ENCODE data around the gene FSIP1. TPM values are rescaled to one million over a fixed set of nuclear protein-coding genes. Genes with fewer than 3 reads are reported as not detected.

Gene FSIP1
- total RNA-seq, 4 donors from 2014 or later: 0.94 to 3.2 (median 2.0) TPM

- H3K27ac ChIP-seq: no peak overlapping the region
- H3K27me3 ChIP-seq: no peaks in the 10 kb centered on the region
- no peaks in the 10 kb centered on the region for H3K36me3 ChIP-seq
- TF ChIP-seq POLR2A (IDR thresholded peaks at IDR 0.05): no peak
- 84 to 88% methylated on average over 4 to 5 of the region's 6 CpGs for WGBS, 2 donors (ENCODE audit: low coverage in 1 of 2)
- no peak for ATAC-seq
- H3K9me3 ChIP-seq: no peaks in the 10 kb centered on the region
- no peak overlapping the region for H3K4me3 ChIP-seq
- H3K4me1 ChIP-seq: no peaks in the 10 kb centered on the region
Measured at GRCh38 chr15:39799552-39800011, 16.9 kb upstream of the FSIP1 start.

GRCh38 chr15:39798382-39798781, 15.7 kb upstream of the FSIP1 start:
- TF ChIP-seq CTCF (IDR thresholded peaks at IDR 0.05): no peak
- TF ChIP-seq POLR2AphosphoS5 (IDR thresholded peaks at IDR 0.05): no peak
- no peak for TF ChIP-seq POLR2A (IDR thresholded peaks at IDR 0.05)
- no peak for TF ChIP-seq EP300 (IDR thresholded peaks at IDR 0.05)
- Histone ChIP-seq H3K36me3 (no peaks in the 10 kb centered on the region), H3K27me3 (no peaks in the 10 kb centered on the region), H3K4me1 (no peaks in the 10 kb centered on the region), H3K27ac (no peak overlapping the region), H3K9me3 (no peaks in the 10 kb centered on the region), H3K4me3 (no peak overlapping the region)
- no peak for ATAC-seq
- 80% methylated on average over 1 to 2 of the region's 6 CpGs for WGBS, 2 donors (ENCODE audit: low coverage in 1 of 2)

- H3K4me3 ChIP-seq: no peak overlapping the region
- H3K27ac ChIP-seq: no peak overlapping the region
- whole genome bisulfite sequencing, 2 donors (ENCODE audit: low coverage in 1 of 2): 83 to 97% methylated on average over 6 of the region's 6 CpGs
- H3K9me3 ChIP-seq: no peaks in the 10 kb centered on the region
- TF ChIP-seq POLR2AphosphoS5 (IDR thresholded peaks at IDR 0.05) (no peak), POLR2A (IDR thresholded peaks at IDR 0.05) (no peak), CTCF (IDR thresholded peaks at IDR 0.05) (no peak)
- ATAC-seq: no peak
- H3K4me1 ChIP-seq: peaks cover 0 to 5% (median 0%) of the 10 kb centered on the region in 3 donors
- no peaks in the 10 kb centered on the region for H3K27me3 ChIP-seq
- H3K36me3 ChIP-seq: no peaks in the 10 kb centered on the region
Measured at GRCh38 chr15:39797407-39797806, 14.8 kb upstream of the FSIP1 start.

GRCh38 chr15:39796601-39797000, 14.0 kb upstream of the FSIP1 start:
- Histone ChIP-seq H3K36me3 (no peaks in the 10 kb centered on the region), H3K9me3 (no peaks in the 10 kb centered on the region), H3K27me3 (no peaks in the 10 kb centered on the region), H3K4me3 (no peak overlapping the region), H3K4me1 (peaks cover 0 to 11% (median 0%) of the 10 kb centered on the region in 3 donors), H3K27ac (no peak overlapping the region)
- TF ChIP-seq EP300 (IDR thresholded peaks at IDR 0.05) (no peak), POLR2A (IDR thresholded peaks at IDR 0.05) (no peak), POLR2AphosphoS5 (IDR thresholded peaks at IDR 0.05) (no peak), CTCF (IDR thresholded peaks at IDR 0.05) (no peak)
- ATAC-seq: no peak
- WGBS, 2 donors (ENCODE audit: low coverage in 1 of 2): 87 to 88% methylated on average over 5 of the region's 5 CpGs

- no peaks in the 10 kb centered on the region for H3K36me3 ChIP-seq
- WGBS, 2 donors (ENCODE audit: low coverage in 1 of 2): 52 to 93% methylated on average over 2 to 3 of the region's 3 CpGs
- ATAC-seq: no peak
Measured at GRCh38 chr15:39795486-39795885, 12.8 kb upstream of the FSIP1 start.

More at GRCh38 chr15:39795486-39795885, 12.8 kb upstream of the FSIP1 start:
- peaks cover 0 to 11% (median 0%) of the 10 kb centered on the region in 3 donors for H3K4me1 ChIP-seq
- no peaks in the 10 kb centered on the region for H3K9me3 ChIP-seq
- TF ChIP-seq POLR2AphosphoS5 (IDR thresholded peaks at IDR 0.05) (no peak), EP300 (IDR thresholded peaks at IDR 0.05) (no peak), CTCF (IDR thresholded peaks at IDR 0.05) (no peak), POLR2A (IDR thresholded peaks at IDR 0.05) (no peak)
- no peak overlapping the region for H3K4me3 ChIP-seq
- H3K27ac ChIP-seq: no peak overlapping the region
- no peaks in the 10 kb centered on the region for H3K27me3 ChIP-seq

Data from gastroesophageal sphincter (tissue), 4 donors.